OCI-LY1 (cell line): Measurements from ENCODE around the gene TES.

Experiments
- EZH2 ChIP-seq: fragments of 200-600 bp; sonication (generic), shearing (Covaris generic); IDR thresholded peaks from 2 replicates; pipeline ENCODE4 v1.8.0; 2017; ENCODE audit warnings: borderline replicate concordance, mixed run types, mild to moderate bottlenecking, antibody characterized with exemption, low read length, moderate library complexity, mixed read lengths
- TF ChIP-seq, protein P1 (sequence below): fragments of 200-600 bp; sonication (generic), shearing (Covaris generic); IDR thresholded peaks from 2 replicates; pipeline ENCODE4 v1.5.1; 2017; ENCODE audit warnings: mild to moderate bottlenecking, antibody characterized with exemption, low read length, moderate library complexity, mixed read lengths

DNA sequence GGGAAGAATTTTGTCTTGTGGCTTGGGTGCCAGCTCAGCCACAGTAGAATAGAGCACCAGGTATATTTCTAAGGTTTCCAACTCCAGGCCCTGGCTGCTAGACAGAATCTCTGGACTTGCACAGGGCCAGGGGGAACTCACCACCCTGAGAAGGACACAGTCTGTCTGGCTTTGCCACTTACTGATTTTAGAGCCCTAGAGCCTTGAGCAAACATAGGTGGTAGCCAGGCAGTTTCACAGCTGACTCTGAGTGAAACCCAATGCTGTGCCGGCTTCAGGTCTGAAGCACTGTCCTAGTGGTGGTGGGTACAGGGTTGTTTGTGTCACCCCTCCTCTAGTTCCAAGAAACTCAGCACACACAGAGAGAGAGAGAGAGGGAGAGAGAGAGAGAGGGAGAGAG is 81.6 kb downstream of the TES start:
- TF ChIP-seq, protein P1, sequence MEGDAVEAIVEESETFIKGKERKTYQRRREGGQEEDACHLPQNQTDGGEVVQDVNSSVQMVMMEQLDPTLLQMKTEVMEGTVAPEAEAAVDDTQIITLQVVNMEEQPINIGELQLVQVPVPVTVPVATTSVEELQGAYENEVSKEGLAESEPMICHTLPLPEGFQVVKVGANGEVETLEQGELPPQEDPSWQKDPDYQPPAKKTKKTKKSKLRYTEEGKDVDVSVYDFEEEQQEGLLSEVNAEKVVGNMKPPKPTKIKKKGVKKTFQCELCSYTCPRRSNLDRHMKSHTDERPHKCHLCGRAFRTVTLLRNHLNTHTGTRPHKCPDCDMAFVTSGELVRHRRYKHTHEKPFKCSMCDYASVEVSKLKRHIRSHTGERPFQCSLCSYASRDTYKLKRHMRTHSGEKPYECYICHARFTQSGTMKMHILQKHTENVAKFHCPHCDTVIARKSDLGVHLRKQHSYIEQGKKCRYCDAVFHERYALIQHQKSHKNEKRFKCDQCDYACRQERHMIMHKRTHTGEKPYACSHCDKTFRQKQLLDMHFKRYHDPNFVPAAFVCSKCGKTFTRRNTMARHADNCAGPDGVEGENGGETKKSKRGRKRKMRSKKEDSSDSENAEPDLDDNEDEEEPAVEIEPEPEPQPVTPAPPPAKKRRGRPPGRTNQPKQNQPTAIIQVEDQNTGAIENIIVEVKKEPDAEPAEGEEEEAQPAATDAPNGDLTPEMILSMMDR = no peak
- no peak for TF ChIP-seq EZH2
